K562 (cell line): ENCODE results near the gene RNF6. TPM values are rescaled to one million over a fixed set of nuclear protein-coding genes. Genes with fewer than 3 reads are reported as not detected.

Experiments
- CC2D1A ChIP-seq: fragments of 450-650 bp; IDR thresholded peaks from 2 replicates; pipeline ENCODE4 v1.6.1; 2017; ENCODE audit warnings: mild to moderate bottlenecking
- CEBPZ ChIP-seq: fragments of 150-350 bp; IDR thresholded peaks from 2 replicates; pipeline ENCODE4 v1.6.1; 2014; ENCODE audit warnings: low read depth, mild to moderate bottlenecking, low read length, borderline replicate concordance
- CHD2 ChIP-seq: IDR thresholded peaks from 2 replicates; pipeline ENCODE4 v1.6.1; 2011; ENCODE audit warnings: low read depth, low read length
- DACH1 ChIP-seq: fragments of 450-650 bp; IDR thresholded peaks from 2 replicates; pipeline ENCODE4 v1.6.1; 2018; ENCODE audit not compliant: partially characterized antibody
- DMBX1 ChIP-seq: fragments of 250-450 bp; sonication (Bioruptor Pico); IDR thresholded peaks from 2 replicates; pipeline ENCODE4 v1.8.0; 2022; ENCODE audit warnings: inconsistent platforms, mild to moderate bottlenecking, moderate library complexity, borderline replicate concordance
- EP300 ChIP-seq: IDR thresholded peaks from 2 replicates; pipeline ENCODE4 v1.6.1; 2012; ENCODE audit warnings: low read length, improper control_type of control experiment
- FOXA3 ChIP-seq, 2 experiments: fragments of 450-650 bp in 1 of 2; sonication (generic) in 1 of 2; formaldehyde crosslinking; IDR thresholded peaks in 1 of 2; conservative IDR thresholded peaks in 1 of 2; 2 replicates each; pipeline versions ENCODE4 v1.4.0 to v1.8.0; 2020 to 2022; ENCODE audit warnings: mild to moderate bottlenecking in 2 of 2, missing genetic modification reagents in 1 of 2
- GTF3C2 ChIP-seq: IDR thresholded peaks from 3 replicates; pipeline ENCODE4 v1.6.1; 2011; ENCODE audit warnings: borderline replicate concordance, mild to moderate bottlenecking, moderate library complexity; ENCODE audit not compliant: insufficient read length; ENCODE audit errors: extremely low read depth
- ILK ChIP-seq: fragments of 450-650 bp; IDR thresholded peaks from 2 replicates; pipeline ENCODE4 v1.6.1; 2016; ENCODE audit warnings: missing genetic modification characterization, low read depth, mild to moderate bottlenecking, missing compliant biosample characterization, moderate library complexity, borderline replicate concordance
- KAT7 ChIP-seq: sonication (generic); formaldehyde crosslinking; IDR thresholded peaks from 2 replicates; pipeline ENCODE4 v1.8.0; 2022; ENCODE audit warnings: missing genetic modification reagents, mild to moderate bottlenecking, borderline replicate concordance
- NCOA6 ChIP-seq: fragments of 450-650 bp; IDR thresholded peaks from 2 replicates; pipeline ENCODE4 v1.6.1; 2017; ENCODE audit warnings: mild to moderate bottlenecking
- NFIC ChIP-seq: fragments of 450-650 bp; IDR thresholded peaks from 2 replicates; pipeline ENCODE4 v1.6.1; 2017; ENCODE audit warnings: mild to moderate bottlenecking, inconsistent platforms
- PHF21A ChIP-seq: fragments of 450-650 bp; IDR thresholded peaks from 2 replicates; pipeline ENCODE4 v1.6.1; 2017; ENCODE audit warnings: low read depth, borderline replicate concordance
- POLR2H ChIP-seq: IDR thresholded peaks from 2 replicates; pipeline ENCODE4 v1.6.1; 2016; ENCODE audit warnings: missing genetic modification characterization, low read depth, mild to moderate bottlenecking, control low read depth, missing compliant biosample characterization, moderate library complexity
- RFX5 ChIP-seq: IDR thresholded peaks from 2 replicates; pipeline ENCODE4 v1.6.1; 2011; ENCODE audit warnings: low read depth, mild to moderate bottlenecking, improper control_type of control experiment, low read length
- TFAM ChIP-seq: fragments of 250-450 bp; sonication (Bioruptor Pico); conservative IDR thresholded peaks from 2 replicates; pipeline ENCODE4 v1.5.0; 2021; ENCODE audit warnings: mild to moderate bottlenecking, moderate library complexity
- ZC3H4 ChIP-seq: sonication (generic); formaldehyde crosslinking; IDR thresholded peaks from 2 replicates; pipeline ENCODE4 v1.9.0; 2021; ENCODE audit warnings: missing genetic modification reagents, borderline replicate concordance
- ZNF12 ChIP-seq: sonication (generic); formaldehyde crosslinking; IDR thresholded peaks from 2 replicates; pipeline ENCODE4 v1.4.0; 2020; ENCODE audit warnings: mild to moderate bottlenecking, missing genetic modification reagents
- ZNF121 ChIP-seq: sonication (generic); formaldehyde crosslinking; conservative IDR thresholded peaks from 2 replicates; pipeline ENCODE4 v1.8.0; 2022; ENCODE audit warnings: missing genetic modification reagents
- ZNF436 ChIP-seq: fragments of 250-450, 450-650 bp; sonication (Bioruptor Pico); formaldehyde crosslinking; IDR thresholded peaks from 2 replicates; pipeline ENCODE4 v1.7.0; 2020; ENCODE audit warnings: mild to moderate bottlenecking
- ZNF655 ChIP-seq: fragments of 250-450 bp; sonication (Bioruptor Pico); IDR thresholded peaks from 2 replicates; pipeline ENCODE4 v1.5.0; 2021
- polyA plus RNA-seq, 8 experiments: library from polyadenylated mRNA; depleted of rRNA in 4 of 8; stranded (reverse) in 5 of 8; unstranded in 3 of 8; fragments of >200 nt; fragmentation: Nextera tagmentation in 2 of 8; fragmentation: Illumina TruSeq in 1 of 8; extraction: Ambion mirVana in 2 of 8; extraction: Trizol in 1 of 8; gene quantifications; 2 replicates each; pipeline versions ENCODE4 v1.2.1 to v1.2.3, GENCODE V29; 2011 to 2014; ENCODE audit warnings: inconsistent platforms in 1 of 8, missing spikeins in 1 of 8
- total RNA-seq, 7 experiments: library from RNA; depleted of rRNA in 6 of 7; stranded (reverse); fragments of >200 nt in 6 of 7; fragmentation: Illumina TruSeq in 2 of 7; extraction: Trizol in 2 of 7; gene quantifications; 2 replicates each; pipeline versions ENCODE4 v1.2.1 to v1.2.3, GENCODE V29; 2011 to 2021; ENCODE audit warnings: low replicate concordance in 1 of 7

RNF6 gene
- total and polyA plus RNA-seq, 9 of the 15 experiments (the other 6 are each of a cell fraction or from before 2014, with no cell fraction given): 12.0 to 31.4 (median 22.3) TPM

- TF ChIP-seq ZNF655 (CRISPR knock-in tag) (no peak), NCOA6 (no peak), EP300 (peak; percentile 30; the same call in 1 of the 2 replicates), NFIC (peak; percentile 52), RFX5 (no peak), DMBX1 (CRISPR knock-in tag) (no peak), TFAM (CRISPR knock-in tag) (no peak), ZNF436 (no peak), CC2D1A (no peak), ILK (tag) (no peak), KAT7 (CRISPR knock-in tag) (0 out of 2 replicates have a peak, but pooled peaks have one; percentile 57), PHF21A (no peak), ZC3H4 (no peak), POLR2H (tag) (peak; percentile 55; the same call in 1 of the 2 replicates), ZNF121 (no peak), CEBPZ (no peak), FOXA3 (CRISPR knock-in tag; conservative IDR thresholded peaks at IDR 0.05 in 1 of 2, IDR thresholded peaks at IDR 0.05 in 1 of 2) (no peak), ZNF12 (CRISPR knock-in tag) (peak; percentile 60; the same call in 1 of the 2 replicates), CHD2 (peak; percentile 72), GTF3C2 (no peak), DACH1 (no peak)
These were observed at the start of gene RNF6 (continued) for GRCh38 chr13:26221721-26222519.
